Skin of body (tissue), 2 donors: ENCODE data around the gene CSAG2. TPM values are rescaled to one million over a fixed set of nuclear protein-coding genes. Genes with fewer than 3 reads are reported as not detected.
"Not testable (repeated sequence)": the region's sequence is repeated elsewhere in the genome, so short reads cannot be mapped to it uniquely, and the experiment has no call there.

Experiments
- DNase-seq: peaks from one replicate; lab custom pipeline; 2025; lab: John Stamatoyannopoulos, UW
- total RNA-seq: library from RNA; depleted of rRNA; stranded (reverse); fragments of >200 nt; gene quantifications from one replicate; pipeline ENCODE4 v1.2.3, GENCODE V29; 2014

Gene CSAG2, protein sequence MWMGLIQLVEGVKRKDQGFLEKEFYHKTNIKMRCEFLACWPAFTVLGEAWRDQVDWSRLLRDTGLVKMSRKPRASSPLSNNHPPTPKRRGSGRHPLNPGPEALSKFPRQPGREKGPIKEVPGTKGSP
- not detected for total RNA-seq

DNA sequence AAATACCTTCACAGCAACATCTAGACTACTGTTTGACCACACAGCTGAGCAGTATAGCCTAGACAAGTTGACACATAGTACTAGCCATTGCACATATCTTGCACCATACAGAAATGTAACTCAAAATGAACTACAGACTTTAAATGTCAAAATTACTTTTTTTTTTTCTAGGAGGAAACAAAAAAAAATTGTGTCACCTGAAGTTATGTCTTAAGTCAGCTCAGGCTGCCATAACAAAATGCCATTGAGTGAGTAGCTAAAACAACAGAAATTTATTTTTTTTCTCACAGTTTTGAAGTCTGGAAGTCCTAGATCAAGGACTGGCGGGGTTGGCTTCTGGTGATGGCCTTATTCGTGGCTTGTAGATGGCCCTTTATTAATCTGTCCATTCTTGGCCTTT lies at the start of gene CSAG2:
CSAG2 (minus strand) TSS at position 101 of the 400 bp plus-strand sequence. CDS start 161 bp downstream, outside the sequence.
- DNase-seq: not testable (repeated sequence)

DNA sequence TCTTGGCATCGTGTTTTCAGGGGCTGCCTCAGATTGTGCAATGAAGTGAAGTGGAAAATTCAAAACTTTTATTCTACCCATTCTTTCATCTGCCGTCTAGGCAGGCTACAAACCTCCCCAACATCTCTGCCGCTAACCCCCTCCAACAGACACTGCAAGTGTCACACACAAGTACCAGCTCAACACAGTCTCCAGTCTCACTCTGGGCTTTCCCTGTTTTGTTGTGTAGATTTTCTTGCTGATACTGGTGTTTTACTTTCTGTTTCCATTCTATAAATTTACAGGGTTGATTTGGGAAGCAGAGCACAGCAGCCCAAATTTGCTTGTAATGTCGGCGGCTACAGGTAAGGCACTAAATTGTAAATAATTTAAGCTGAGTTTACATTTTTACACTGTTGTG lies 45.8 kb upstream of the CSAG2 start:
- not testable (repeated sequence) for DNase-seq

DNA sequence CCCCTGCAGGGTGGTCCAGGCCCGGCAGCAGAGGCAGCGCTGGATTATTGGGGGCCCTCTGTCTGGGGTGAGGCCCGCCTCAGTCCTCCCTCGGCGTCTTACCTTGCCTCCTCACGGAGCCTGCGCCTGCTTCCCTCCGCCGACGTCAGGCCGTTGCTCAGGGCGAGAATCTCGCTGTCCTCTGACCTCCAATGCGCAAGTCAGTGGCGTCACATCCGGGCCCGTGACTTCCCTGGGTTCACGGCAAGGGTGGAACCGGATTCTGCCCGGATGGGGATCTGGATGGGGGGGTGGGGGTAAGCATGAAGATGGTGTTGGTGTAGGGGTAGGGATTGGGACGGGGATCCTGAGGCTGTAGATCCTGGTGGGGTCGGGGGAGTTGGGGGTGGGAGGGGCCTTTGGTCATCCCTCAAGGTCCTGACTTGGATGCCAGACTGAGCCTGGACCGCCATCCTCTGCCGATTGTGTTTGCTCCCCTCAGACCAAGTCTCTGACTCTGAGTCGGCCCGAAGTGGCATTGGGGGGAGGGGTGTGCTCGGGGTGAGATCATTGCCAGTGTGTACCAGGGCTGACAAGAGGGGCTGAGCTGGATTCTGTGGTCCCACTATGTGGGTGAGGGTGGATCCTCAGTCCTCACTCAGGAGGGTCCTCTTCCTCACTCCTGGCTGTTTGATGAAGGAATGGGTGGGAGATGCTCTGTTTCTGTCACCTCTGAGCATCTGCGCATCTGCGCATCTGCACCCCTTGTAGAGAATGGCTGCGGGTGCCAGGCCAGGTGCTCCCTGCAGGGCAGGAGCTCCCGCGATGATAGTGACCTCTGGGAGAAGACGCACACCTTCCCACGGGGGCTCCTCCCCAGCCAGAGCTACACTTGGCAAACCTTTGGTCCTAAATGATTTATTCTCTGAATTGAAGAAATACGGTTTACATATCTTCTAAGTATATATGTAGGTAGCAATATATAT lies 44.9 kb upstream of the CSAG2 start, which contains the start of gene MAGEA2:
MAGEA2 (minus strand) TSS at position 157 of the 965 bp plus-strand sequence. CDS start 2,479 bp downstream, outside the sequence.
- not testable (repeated sequence) for DNase-seq

DNA sequence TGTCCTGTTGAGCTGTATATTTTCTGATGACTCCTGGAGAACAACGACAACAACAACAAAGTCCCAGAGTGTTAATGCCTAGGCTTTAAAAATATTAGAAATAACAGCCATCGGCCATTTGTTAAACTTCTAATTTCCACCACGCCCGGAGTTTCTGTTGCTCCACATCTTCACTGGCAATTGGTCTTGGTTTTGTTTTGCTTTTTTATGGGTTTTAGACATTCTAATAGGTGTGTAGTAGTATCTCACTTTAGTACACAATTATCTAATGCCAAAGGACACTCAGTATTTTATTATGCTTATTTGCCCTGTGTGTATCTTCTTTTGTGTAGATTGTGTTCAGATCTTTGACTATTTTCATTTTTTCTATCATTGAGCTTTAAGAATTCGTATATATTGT lies 29.5 kb upstream of the CSAG2 start:
- DNase-seq: no peak

DNA sequence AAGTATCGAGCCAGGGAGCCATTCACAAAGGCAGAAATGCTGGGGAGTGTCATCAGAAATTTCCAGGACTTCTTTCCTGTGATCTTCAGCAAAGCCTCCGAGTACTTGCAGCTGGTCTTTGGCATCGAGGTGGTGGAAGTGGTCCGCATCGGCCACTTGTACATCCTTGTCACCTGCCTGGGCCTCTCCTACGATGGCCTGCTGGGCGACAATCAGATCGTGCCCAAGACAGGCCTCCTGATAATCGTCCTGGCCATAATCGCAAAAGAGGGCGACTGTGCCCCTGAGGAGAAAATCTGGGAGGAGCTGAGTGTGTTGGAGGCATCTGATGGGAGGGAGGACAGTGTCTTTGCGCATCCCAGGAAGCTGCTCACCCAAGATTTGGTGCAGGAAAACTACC lies 27.5 kb upstream of the CSAG2 start:
- not testable (repeated sequence) for DNase-seq

- no peak for DNase-seq
Measured at GRCh38 chrX:152735860-152736511, 26.9 kb upstream of the CSAG2 start.

- no peak for DNase-seq
Measured at GRCh38 chrX:152735101-152735500, 26.0 kb upstream of the CSAG2 start.

GRCh38 chrX:152734143-152734858 lies 25.2 kb upstream of the CSAG2 start:
- DNase-seq: not testable (repeated sequence)

DNA sequence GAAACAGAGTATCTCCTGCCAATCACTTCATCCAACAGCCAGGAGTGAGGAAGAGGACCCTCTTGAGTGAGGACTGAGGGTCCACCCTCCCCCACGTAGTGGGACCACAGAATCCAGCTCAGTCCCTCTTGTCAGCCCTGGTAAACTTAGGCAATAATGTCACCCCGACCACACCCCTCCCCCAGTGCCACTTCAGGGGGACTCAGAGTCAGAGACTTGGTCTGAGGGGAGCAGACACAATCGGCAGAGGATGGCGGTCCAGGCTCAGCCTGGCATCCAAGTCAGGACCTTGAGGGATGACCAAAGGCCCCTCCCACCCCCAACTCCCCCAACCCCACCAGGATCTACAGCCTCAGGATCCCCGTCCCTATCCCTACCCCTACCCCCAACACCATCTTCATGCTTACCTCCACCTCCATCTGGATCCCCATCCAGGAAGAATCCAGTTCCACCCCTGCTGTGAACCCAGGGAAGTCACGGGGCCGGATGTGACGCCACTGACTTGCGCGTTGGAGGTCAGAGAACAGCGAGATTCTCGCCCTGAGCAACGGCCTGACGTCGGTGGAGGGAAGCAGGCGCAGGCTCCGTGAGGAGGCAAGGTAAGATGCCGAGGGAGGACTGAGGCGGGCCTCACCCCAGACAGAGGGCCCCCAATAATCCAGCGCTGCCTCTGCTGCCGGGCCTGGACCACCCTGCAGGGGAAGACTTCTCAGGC lies 24.3 kb upstream of the CSAG2 start, which contains the start of the genes CSAG1 and MAGEA12:
CSAG1 (minus strand) TSS at position 461 of the 715 bp plus-strand sequence. CDS start 1,261 bp downstream, outside the sequence.
MAGEA12 (plus strand) TSS at position 497 of the 715 bp plus-strand sequence. CDS start 2,405 bp downstream, outside the sequence.
- no peak for DNase-seq

DNA sequence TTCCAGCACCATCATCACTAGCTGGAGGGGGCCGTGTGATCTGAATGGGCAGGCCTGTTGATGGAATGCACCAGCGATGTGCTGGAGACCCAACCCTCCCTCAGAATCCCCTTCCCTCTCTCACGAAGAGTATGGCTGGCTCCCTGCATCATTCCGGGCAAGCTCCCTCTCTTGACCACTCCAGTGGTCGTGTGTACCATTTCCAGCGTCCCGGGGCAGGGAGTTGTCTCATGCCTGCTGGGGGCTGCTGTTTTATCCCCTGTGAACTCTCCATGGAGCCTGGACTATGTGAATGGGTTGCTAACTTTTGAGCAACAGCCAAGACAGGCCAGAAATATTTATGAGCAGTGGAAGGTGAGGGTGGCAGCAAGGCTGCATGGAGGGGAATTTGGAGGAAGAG lies 16.3 kb upstream of the CSAG2 start:
- DNase-seq: no peak

GRCh38 chrX:152713815-152714787 lies 5.0 kb upstream of the CSAG2 start, which contains the start of gene MAGEA2B:
Gene MAGEA2B, plus strand, starts transcription at chrX:152714628. Its CDS starts 2,479 bp downstream, at chrX:152717107.
- DNase-seq: not testable (repeated sequence)

DNA sequence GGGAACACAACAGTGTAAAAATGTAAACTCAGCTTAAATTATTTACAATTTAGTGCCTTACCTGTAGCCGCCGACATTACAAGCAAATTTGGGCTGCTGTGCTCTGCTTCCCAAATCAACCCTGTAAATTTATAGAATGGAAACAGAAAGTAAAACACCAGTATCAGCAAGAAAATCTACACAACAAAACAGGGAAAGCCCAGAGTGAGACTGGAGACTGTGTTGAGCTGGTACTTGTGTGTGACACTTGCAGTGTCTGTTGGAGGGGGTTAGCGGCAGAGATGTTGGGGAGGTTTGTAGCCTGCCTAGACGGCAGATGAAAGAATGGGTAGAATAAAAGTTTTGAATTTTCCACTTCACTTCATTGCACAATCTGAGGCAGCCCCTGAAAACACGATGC lies 4.1 kb upstream of the CSAG2 start:
- not testable (repeated sequence) for DNase-seq

DNA sequence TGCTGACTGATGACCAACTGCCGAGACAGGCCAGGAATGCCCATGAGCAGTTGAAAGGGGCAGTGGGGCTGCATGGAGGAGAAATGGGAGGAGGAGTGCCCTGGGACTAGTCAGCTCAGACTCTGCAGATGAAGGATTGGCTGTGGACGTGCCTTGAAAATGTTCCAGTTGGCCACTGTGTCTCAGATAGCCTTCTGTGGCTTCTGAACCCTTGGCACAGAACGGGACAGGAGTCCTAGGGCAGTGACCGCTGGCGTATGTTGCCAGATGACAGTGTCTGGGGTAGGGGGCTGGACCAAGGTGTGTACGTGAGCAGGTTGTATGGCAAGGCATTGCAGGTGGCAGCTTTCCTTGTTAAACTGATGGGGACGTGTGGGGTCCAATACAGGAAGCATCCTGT lies 2.6 kb downstream of the CSAG2 start:
- not testable (repeated sequence) for DNase-seq

DNA sequence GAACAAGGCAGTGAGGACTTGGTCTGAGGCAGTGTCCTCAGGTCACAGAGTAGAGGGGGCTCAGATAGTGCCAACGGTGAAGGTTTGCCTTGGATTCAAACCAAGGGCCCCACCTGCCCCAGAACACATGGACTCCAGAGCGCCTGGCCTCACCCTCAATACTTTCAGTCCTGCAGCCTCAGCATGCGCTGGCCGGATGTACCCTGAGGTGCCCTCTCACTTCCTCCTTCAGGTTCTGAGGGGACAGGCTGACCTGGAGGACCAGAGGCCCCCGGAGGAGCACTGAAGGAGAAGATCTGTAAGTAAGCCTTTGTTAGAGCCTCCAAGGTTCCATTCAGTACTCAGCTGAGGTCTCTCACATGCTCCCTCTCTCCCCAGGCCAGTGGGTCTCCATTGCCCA lies 8.7 kb downstream of the CSAG2 start:
- DNase-seq: not testable (repeated sequence)

DNA sequence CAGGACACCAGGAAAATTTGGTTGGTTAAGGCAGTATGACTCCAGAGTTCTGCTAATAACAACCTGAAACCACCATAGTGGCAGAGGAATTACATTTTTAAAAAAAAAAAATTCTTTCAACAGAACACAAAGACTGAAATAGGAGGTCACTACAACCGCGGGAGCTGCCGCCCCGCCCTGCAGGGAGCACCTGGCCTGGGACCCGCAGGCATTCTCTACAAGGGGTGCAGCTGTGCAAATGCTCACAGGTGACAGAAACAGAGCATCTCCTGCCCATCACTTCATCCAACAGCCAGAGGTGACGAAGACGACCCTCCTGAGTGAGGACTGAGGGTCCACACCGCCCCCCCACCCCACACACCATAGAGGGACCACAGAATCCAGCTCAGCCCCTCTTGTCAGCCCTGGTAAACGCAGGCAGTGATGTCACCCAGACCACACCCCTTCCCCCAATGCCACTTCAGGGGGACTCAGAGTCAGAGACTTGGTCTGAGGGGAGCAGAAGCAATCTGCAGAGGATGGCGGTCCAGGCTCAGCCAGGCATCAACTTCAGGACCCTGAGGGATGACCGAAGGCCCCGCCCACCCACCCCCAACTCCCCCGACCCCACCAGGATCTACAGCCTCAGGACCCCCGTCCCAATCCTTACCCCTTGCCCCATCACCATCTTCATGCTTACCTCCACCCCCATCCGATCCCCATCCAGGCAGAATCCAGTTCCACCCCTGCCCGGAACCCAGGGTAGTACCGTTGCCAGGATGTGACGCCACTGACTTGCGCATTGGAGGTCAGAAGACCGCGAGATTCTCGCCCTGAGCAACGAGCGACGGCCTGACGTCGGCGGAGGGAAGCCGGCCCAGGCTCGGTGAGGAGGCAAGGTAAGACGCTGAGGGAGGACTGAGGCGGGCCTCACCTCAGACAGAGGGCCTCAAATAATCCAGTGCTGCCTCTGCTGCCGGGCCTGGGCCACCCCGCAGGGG lies 10.8 kb downstream of the CSAG2 start, which contains the start of gene MAGEA3:
MAGEA3 (plus strand) TSS at position 843 of the 980 bp plus-strand sequence. CDS start 2,039 bp downstream, outside the sequence.
- DNase-seq: not testable (repeated sequence)

DNA sequence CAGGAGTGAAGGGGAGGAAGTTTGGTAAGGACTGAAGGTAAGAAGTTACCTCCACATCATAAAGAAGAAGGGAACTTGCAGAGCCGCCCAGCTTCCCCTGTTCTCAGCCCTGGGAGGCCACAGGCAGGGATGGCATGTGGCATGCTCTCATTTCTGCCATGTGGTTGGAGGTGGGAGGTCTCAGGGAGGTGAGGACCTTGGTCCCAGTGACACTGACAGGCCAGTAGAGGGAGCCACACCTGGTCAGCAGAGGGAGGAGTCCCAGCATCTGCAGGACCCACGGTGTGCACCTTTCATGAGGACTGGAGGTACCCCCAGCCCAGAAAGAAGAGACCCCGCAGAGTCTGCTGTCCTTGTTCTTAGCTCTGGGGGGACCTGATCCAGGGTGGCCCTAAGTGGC lies 28.1 kb downstream of the CSAG2 start:
- DNase-seq: not testable (repeated sequence)

GRCh38 chrX:152674652-152675051 lies 34.4 kb downstream of the CSAG2 start:
- not testable (repeated sequence) for DNase-seq
